T-helper 1 cell treated with Interleukin-12 subunit alpha and Interleukin-12 subunit beta and Interleukin-4 antibody, amounts not matched to agents 30 ng/mL and 1 ng/mL, for 36 hours (primary cell): ENCODE results near the gene B4GALNT4. TPM values are rescaled to one million over a fixed set of nuclear protein-coding genes. Genes with fewer than 3 reads are reported as not detected.
"Not testable (repeated sequence)": the region's sequence is repeated elsewhere in the genome, so short reads cannot be mapped to it uniquely, and the experiment has no call there.

ENCODE experiments used
- intact Hi-C: fragments of 100-400 bp; cut with micrococcal nuclease; formaldehyde crosslinking; loops from one replicate; pipeline ENCODE4 v1.15.1; 2024
- total RNA-seq: library from RNA; stranded (reverse); gene quantifications from 2 replicates; pipeline ENCODE4 v1.2.3, GENCODE V29; 2022

Gene B4GALNT4
- total RNA-seq, 1 donor from 2014 or later, result 0.91 TPM

DNA sequence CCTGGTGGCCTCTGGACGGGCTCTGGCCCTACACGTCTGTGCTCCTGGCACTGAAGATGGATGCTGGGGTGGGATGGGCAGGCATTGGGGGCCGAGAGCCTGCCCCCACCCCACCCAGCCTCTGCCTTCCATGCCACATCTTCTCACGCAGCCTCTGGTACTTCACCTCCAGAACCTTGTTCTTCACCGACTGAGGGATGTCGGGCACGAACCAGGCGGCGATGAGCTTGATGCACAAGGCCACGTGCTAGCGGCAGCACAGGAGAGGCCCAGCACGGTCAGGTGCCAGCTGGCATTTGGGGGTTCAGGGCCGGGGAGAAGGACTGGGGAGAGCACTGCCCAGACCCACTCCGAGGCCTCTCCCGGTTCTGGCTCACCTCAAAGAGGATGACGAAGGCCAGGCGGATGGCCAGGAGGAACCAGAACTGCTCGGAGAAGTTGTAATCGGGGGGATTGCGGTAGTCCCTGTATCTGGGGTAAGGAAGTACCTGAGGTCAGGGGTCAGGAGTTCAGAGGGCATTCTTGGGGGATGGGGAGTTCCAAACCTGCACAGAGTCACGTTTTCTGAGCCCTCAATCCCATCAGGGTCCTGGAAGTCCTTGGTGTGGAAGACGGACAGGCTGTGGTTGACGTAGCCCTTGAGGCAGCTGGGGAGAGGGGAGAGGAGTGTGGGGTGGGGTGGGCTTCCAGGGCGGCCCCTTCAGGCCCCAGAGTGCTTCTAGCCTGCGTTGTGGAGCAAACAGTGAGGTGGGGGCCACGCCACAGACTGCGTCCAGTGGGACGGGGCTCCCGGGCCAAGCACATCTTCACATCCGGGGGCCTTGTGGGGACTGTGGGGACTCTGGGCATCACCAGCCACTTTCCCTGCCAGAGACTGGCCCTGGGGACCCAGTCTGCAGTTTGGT is 49.3 kb downstream of the B4GALNT4 start:
- intact Hi-C loops, result no loop called here

DNA sequence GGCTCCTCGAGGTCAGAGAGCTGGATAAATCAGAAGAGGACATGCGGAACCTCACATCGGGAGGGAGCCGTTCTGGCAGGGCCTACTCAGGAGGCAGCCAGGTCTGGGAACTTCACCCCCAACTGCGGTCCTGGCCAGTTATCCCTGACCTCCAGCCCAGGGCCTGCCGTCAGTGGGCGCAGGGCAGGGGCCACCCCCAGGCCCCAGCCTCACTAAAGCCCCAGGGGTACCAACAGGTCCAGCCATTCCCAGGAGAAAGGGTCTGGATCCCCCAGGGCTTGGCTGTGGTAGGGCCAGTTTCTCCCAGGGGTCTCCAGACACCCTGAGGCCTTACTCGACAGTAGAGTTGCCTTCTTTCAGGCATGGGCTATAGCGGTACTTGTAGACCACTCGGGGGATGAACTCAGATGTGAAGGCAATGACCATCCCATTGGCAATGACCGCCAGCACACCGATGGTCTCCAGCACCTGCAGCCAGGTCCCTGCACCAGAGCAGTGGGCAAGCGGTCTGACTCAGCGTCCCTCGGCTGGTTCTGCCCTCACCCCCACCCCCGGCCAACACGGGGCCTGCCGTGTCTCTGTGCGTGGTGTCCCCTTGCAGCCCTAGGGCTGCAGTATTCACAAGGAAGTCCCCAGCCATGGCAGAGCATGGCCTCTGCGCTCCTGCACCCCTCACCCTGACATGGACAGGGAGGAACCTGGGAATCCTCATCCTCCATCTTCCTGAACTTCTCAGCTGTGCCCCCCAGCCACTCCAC is 50.1 kb downstream of the B4GALNT4 start:
- intact Hi-C loops, result no loop called here

DNA sequence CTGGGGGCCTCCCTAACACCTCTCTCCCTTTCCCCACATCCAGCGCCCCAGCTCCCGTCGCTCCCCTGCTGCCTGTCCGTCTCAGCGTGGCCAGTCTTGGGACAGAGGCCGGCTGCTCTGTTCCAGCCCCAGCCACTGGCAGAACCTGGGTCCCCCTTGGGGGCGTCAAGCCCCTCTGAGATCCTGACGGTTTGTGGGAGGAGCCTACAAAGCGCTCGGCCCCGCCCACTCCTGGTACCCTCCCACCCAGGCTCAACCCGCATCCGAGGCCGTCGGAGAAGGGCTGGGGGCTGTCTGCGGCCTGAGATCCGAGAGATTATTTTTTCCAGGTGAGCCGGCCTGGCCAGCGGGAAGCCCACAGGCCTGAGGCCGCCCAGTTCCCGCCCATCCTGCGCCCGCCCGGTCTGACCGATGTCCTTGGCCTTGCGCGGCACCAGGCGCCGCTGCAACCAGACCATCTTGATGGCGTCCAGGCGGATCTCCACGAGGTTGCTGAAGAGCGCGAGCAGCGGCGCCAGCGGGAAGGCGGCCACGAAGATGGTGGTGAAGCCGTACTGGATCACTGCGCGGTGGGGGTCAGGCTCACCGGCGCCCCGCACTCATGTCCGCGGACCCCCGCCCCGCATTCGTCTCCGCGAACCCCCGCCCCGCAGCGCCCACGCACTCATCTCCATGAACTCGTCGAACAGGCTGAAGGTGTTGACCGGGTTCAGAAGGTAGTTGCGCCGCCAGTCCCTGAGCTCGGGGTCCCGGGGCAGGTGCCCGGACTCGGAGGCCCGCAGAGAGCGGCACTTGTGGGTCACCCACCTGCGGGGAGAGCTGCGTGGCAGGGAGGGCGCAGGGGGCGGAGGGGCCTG is 51.0 kb downstream of the B4GALNT4 start:
- intact Hi-C loops, result no loop called here

DNA sequence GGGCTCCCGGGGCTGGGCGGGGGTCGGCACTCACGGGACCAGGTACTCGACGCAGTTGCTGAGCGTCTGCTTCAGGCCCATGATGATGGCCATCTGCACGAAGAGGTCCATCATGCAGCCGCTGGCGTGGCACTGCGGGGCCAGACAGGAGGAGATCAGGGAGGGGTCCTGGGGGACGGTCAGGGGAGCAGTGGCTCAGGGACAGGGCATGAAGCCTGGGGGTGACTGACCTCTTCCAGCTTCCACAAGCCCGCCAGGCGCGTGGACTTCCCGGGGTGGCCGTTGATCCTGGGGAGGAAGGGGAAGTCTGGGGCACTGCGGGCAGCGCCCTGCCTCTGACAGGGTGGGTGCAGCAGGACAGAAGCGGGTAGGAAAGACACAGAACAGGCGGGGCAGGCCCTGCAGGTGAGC is 51.6 kb downstream of the B4GALNT4 start:
- intact Hi-C loops, result no loop called here

DNA sequence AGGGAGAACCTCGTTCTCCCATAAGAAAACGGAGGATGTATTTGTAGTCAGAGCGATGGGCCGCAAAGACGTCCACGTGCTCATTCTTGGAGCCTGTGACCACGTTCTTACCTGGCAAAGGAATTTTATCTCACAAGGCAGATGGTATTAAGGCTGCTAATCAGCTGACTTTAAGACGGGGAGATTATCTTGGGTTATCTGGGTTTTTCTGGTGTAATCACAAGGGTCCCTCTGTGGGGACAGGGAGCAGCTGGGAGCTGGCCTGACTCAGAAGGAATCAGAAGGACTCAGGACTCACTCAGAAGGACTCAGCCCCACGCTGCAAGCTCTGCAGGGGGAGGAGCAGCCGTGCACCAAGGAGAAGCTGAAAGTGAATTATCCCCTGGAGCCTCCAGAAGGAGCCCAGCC is 53.0 kb downstream of the B4GALNT4 start:
- intact Hi-C loops, result no loop called here

GRCh38 chr11:424232-424631 is 54.9 kb downstream of the B4GALNT4 start:
- intact Hi-C loops, result no loop called here

DNA sequence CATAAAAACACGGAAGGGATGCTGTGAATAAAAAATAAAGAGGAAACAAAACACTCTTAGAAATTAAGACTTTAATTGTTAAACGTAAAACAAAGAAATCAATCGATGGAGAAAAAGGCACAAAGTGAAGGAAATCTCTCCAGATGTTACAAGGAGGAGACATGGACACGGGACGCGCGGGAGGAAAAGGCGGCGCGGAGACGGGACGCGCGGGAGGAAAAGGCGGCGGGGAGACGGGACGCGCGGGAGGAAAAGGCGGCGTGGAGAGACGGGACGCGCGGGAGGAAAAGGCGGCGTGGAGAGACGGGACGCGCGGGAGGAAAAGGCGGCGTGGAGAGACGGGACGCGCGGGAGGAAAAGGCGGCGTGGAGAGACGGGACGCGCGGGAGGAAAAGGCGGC is 55.5 kb downstream of the B4GALNT4 start:
- intact Hi-C loops, result not testable (repeated sequence)

- intact Hi-C loops, result no loop called here
Measured at GRCh38 chr11:425301-425700, 56.0 kb downstream of the B4GALNT4 start.

DNA sequence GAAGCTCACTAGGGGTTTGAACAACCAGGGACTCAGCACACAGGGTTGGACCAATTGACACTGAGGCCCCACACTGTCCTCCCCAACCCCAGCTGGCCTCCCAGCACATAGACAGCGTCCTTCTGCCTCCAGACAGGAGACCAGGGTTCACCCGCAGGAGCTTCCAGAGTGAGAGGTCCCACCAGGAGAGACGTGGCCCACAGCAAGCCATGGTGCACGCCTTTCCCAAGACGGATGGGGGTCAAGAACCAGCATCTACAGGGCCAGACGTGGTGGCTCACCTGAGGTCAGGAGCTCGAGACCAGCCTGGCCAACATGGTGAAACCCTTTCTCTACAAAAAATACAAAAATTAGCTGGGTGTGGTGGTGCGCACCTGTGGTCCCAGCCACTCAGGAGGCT is 57.6 kb downstream of the B4GALNT4 start:
- intact Hi-C loops, result no loop called here

GRCh38 chr11:428295-428694 is 59.0 kb downstream of the B4GALNT4 start:
- intact Hi-C loops, result no loop called here

- intact Hi-C loops, result no loop called here
Measured at GRCh38 chr11:429391-429790, 60.1 kb downstream of the B4GALNT4 start.

DNA sequence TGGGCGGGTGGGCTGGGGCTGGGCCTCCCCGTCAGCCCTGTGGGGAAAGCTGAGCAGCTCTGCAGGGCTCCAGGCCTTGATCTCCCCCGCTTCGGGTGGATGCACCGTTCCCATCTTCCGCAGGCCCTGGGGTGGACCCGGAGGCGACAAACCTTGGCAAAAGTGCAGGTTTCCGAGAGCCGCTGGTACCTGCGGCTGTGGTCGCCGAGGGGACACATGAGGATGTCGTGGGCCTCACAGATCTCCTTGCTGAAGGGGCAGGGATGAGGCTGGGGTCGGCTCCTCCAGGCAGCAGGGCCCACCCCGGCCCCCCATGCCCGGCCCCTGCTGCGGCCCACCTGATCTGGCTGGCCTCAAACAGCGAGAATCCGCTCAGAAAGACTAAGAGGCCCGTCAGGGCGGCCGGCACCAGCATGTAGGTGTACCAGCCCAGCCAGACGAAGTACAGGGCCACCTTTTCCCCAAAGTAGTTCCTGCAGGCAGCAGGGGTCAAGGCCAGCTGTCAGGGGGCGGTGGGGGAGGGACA is 60.7 kb downstream of the B4GALNT4 start:
- intact Hi-C loops, result no loop called here

Other genes with a start within 250 kb of the B4GALNT4 start
- not detected in 2 replicates for gene SCGB1C1, start 176.4 kb upstream of the B4GALNT4 start, total RNA-seq
- 37.5 and 40.1 TPM in 2 replicates for gene BET1L, start 162.1 kb upstream of the B4GALNT4 start, total RNA-seq
- gene RIC8A, start 161.8 kb upstream of the B4GALNT4 start, total RNA-seq, result 114 and 127 TPM in 2 replicates
- gene SIRT3, start 133.2 kb upstream of the B4GALNT4 start, total RNA-seq, result 12.4 and 12.8 TPM in 2 replicates
- 192 and 199 TPM in 2 replicates for gene PSMD13, start 132.5 kb upstream of the B4GALNT4 start, total RNA-seq
- 10.5 and 11.7 TPM in 2 replicates for gene NLRP6, start 91.1 kb upstream of the B4GALNT4 start, total RNA-seq
- gene PGGHG, start 80.4 kb upstream of the B4GALNT4 start, total RNA-seq, result 235 and 236 TPM in 2 replicates
- gene IFITM5, start 70.0 kb upstream of the B4GALNT4 start, total RNA-seq, result not detected in 2 replicates
- gene IFITM2, start 61.7 kb upstream of the B4GALNT4 start, total RNA-seq, result 1,271 and 1,339 TPM in 2 replicates
- gene IFITM1, start 55.5 kb upstream of the B4GALNT4 start, total RNA-seq, result 661 and 691 TPM in 2 replicates
- gene IFITM3, start 48.6 kb upstream of the B4GALNT4 start, total RNA-seq, result 7.3 and 9.1 TPM in 2 replicates
- not detected in 2 replicates for gene PKP3, start 24.7 kb downstream of the B4GALNT4 start, total RNA-seq
- 168 and 175 TPM in 2 replicates for gene SIGIRR, start 45.5 kb downstream of the B4GALNT4 start, total RNA-seq
- 77.6 and 84.4 TPM in 2 replicates for gene ANO9, start 72.5 kb downstream of the B4GALNT4 start, total RNA-seq
- gene PTDSS2, start 80.8 kb downstream of the B4GALNT4 start, total RNA-seq, result 24.9 and 30.8 TPM in 2 replicates
- gene RNH1, start 137.7 kb downstream of the B4GALNT4 start, total RNA-seq, result 89.8 and 97.3 TPM in 2 replicates
- 57.0 and 59.3 TPM in 2 replicates for gene HRAS, start 166.1 kb downstream of the B4GALNT4 start, total RNA-seq
- 1.4 and 1.6 TPM in 2 replicates for gene LRRC56, start 168.0 kb downstream of the B4GALNT4 start, total RNA-seq
- 1.1 and 1.7 TPM in 2 replicates for gene LMNTD2, start 191.2 kb downstream of the B4GALNT4 start, total RNA-seq
- gene RASSF7, start 191.5 kb downstream of the B4GALNT4 start, total RNA-seq, result 22.4 and 23.8 TPM in 2 replicates
- gene PHRF1, start 207.0 kb downstream of the B4GALNT4 start, total RNA-seq, result 51.2 and 51.9 TPM in 2 replicates
- 130 and 133 TPM in 2 replicates for gene IRF7, start 246.5 kb downstream of the B4GALNT4 start, total RNA-seq